ENCODE results near the gene C19orf44. TPM values are rescaled to one million over a fixed set of nuclear protein-coding genes. Genes with fewer than 3 reads are reported as not detected.

The C19orf44 gene
- total RNA-seq, 3 donors from 2014 or later (not counting 1 experiment from before 2014, with no cell fraction given) = 1.2 to 2.8 (median 1.4) TPM

DNA sequence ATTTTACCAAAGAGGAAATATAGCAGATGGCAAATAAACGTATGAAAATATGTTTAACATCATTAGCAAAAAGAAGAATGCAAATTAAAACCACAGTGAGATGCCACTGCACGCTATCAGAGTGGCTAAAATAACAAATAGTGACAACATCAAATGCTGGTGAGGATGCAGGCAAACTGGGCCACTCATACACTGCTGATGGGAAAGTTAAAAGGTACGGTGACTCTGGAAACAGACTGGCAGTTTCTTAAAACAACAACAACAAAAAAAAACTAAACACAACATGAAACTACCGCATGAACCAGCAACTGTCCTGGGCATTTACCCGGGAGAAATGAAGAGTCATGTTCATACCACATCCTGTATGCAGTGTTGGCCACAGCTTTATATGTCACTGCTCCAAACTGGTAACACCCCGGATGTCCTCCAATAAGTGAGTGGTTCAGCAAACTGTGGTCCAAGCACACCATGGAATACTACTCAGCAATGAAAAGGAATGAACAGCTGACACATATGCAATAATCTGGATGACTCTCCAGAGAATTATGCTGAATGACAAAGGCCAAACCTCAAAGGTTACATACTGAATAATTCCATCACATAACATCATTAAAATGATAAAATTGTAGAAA, 46.7 kb upstream of the C19orf44 start:
- intact Hi-C loops (cut with micrococcal nuclease) = loop anchor here (1.0 to 5.0 kb wide), 4 partner anchors 14 to 372 kb away; partner anchors contain the start of genes C19orf44, CALR3 and TPM4
- DNase-seq (peak; percentile 53 to 77), ATAC-seq (peak; percentile 69 to 89 (median 82))
- H3K27ac Mint-ChIP-seq = peak overlapping the region; percentile 96 to 97
- peaks cover 0 to 3% of the 10 kb centered on the region in 2 donors for H3K9me3 Mint-ChIP-seq
- H3K4me3 Mint-ChIP-seq = peak overlapping the region; percentile 73
- Histone ChIP-seq H3K4me1 (ENCODE audit: control insufficient read depth, insufficient read depth, low read length) (peaks cover 85% of the 10 kb centered on the region), H3K27me3 (ENCODE audit: control insufficient read depth, insufficient read depth, low read length) (no peaks in the 10 kb centered on the region), H3K36me3 (ENCODE audit: control insufficient read depth, insufficient read depth, low read length) (no peaks in the 10 kb centered on the region), H3K9me3 (ENCODE audit: control insufficient read depth, insufficient read depth, low read length) (peaks cover 7% of the 10 kb centered on the region), H3K27ac (ENCODE audit: low read length) (peak overlapping the region; percentile 81), H3K4me3 (ENCODE audit: low read length) (peak overlapping the region; percentile 12)
- peaks cover 67 to 72% of the 10 kb centered on the region in 2 donors for H3K4me1 Mint-ChIP-seq
- no peaks in the 10 kb centered on the region for H3K36me3 Mint-ChIP-seq
- TF ChIP-seq CTCF (IDR thresholded peaks at IDR 0.05) = no peak
- no peaks in the 10 kb centered on the region for H3K27me3 Mint-ChIP-seq (ENCODE audit: low read depth in 2 of 2)
- 6% methylated on average over 6 of the region's 6 CpGs for WGBS (ENCODE audit: insufficient coverage)

DNA sequence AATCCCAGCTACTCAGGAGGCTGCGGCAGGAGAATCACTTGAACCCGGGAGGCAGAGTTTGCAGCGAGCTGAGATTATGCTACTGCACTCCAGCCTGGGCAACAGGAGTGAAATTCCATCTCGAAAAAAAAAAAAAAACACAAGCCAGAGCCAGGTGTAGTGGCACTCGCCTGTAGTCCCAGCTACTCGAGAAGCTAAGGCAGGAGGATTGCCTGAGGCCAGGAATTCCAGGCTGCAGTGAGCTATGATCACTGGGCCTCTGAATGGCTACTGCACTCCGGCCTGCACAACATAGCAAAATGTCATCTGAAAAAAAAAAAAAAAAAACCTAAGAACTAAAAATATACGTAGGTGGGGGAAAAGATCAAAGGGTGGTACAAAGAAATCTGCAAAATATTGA, 43.9 kb upstream of the C19orf44 start:
- Histone ChIP-seq H3K36me3 (ENCODE audit: control insufficient read depth, insufficient read depth, low read length) (no peaks in the 10 kb centered on the region), H3K27ac (ENCODE audit: low read length) (no peak overlapping the region), H3K9me3 (ENCODE audit: control insufficient read depth, insufficient read depth, low read length) (peaks cover 7% of the 10 kb centered on the region), H3K4me3 (ENCODE audit: low read length) (no peak overlapping the region), H3K27me3 (ENCODE audit: control insufficient read depth, insufficient read depth, low read length) (no peaks in the 10 kb centered on the region), H3K4me1 (ENCODE audit: control insufficient read depth, insufficient read depth, low read length) (peaks cover 65% of the 10 kb centered on the region)
- Mint-ChIP-seq H3K9me3 (peaks cover 0 to 3% of the 10 kb centered on the region in 2 donors), H3K27me3 (ENCODE audit: low read depth in 2 of 2) (no peaks in the 10 kb centered on the region), H3K4me3 (no peak overlapping the region), H3K4me1 (peaks cover 57 to 66% of the 10 kb centered on the region in 2 donors), H3K27ac (no peak overlapping the region), H3K36me3 (no peaks in the 10 kb centered on the region)
- no peak for DNase-seq
- TF ChIP-seq CTCF (IDR thresholded peaks at IDR 0.05) = no peak
- intact Hi-C loops (cut with micrococcal nuclease) = no loop called here
- no peak for ATAC-seq
- 95% methylated on average over 6 of the region's 8 CpGs for WGBS (ENCODE audit: insufficient coverage)

DNA sequence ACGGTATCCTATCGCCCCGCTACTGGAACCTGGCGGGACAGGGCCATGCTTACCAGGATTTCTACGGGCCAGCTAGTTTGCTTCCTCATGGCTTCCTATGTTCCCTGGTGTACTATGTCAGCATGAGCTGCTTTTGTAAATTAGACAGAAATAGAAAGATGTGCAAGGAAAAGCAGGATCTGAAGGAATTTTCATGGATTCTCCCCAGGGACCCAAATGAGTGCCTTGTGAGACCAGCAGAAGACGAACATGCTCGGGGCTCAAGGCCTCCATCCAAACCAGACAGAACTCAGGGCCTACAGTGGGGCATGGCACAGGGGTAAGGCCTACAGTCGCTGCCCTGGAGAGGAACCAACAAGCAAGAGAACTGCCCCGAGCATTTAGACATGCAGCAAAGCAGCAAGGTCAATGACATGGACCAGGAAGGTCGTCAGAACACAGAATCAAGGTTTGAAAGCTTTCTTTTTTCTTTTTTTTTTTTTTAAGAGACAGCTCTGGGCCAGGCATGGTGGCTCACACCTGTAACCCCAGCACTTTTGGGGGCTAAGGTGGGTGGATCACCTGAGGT, 41.8 kb upstream of the C19orf44 start:
- WGBS (ENCODE audit: insufficient coverage) = 95% methylated on average over 10 of the region's 10 CpGs
- no peaks in the 10 kb centered on the region for H3K27me3 Mint-ChIP-seq (ENCODE audit: low read depth in 2 of 2)
- H3K36me3 Mint-ChIP-seq = no peaks in the 10 kb centered on the region
- intact Hi-C loops (cut with micrococcal nuclease) = no loop called here
- no peak overlapping the region for H3K27ac ChIP-seq (ENCODE audit: low read length)
- no peaks in the 10 kb centered on the region for H3K27me3 ChIP-seq (ENCODE audit: control insufficient read depth, insufficient read depth, low read length)
- peak overlapping the region; percentile 67 to 72 for H3K27ac Mint-ChIP-seq
- TF ChIP-seq CTCF (IDR thresholded peaks at IDR 0.05) = no peak
- ATAC-seq (no peak), DNase-seq (no peak)
- H3K4me1 ChIP-seq (ENCODE audit: control insufficient read depth, insufficient read depth, low read length) = peaks cover 65% of the 10 kb centered on the region
- H3K9me3 Mint-ChIP-seq = peaks cover 0 to 3% of the 10 kb centered on the region in 2 donors
- H3K9me3 ChIP-seq (ENCODE audit: control insufficient read depth, insufficient read depth, low read length) = peaks cover 7% of the 10 kb centered on the region
- H3K4me3 ChIP-seq (ENCODE audit: low read length) = no peak overlapping the region
- H3K4me3 Mint-ChIP-seq = no peak overlapping the region
- no peaks in the 10 kb centered on the region for H3K36me3 ChIP-seq (ENCODE audit: control insufficient read depth, insufficient read depth, low read length)
- peaks cover 54 to 67% of the 10 kb centered on the region in 2 donors for H3K4me1 Mint-ChIP-seq
